ENCODE results near the gene ME1.

The ME1 gene

GRCh38 chr6:83424392-83425018 lies 6.3 kb downstream of the ME1 start:
- no peak for DNase-seq (ENCODE audit: extremely low read depth, low read depth)
- no peak for TF ChIP-seq CTCF (IDR thresholded peaks at IDR 0.05; ENCODE audit: low read depth, low read length, missing control alignments)

GRCh38 chr6:83417880-83418663 lies 12.8 kb downstream of the ME1 start:
- TF ChIP-seq CTCF (IDR thresholded peaks at IDR 0.05; ENCODE audit: low read depth, low read length, missing control alignments): peak; percentile 43
- peak; percentile 27 for DNase-seq (ENCODE audit: extremely low read depth, low read depth)
- H3K4me3 ChIP-seq (replicated peaks; ENCODE audit: low read depth, low read length): no peak overlapping the region

More at GRCh38 chr6:83424392-83425018, 6.3 kb downstream of the ME1 start:
- no peak overlapping the region for H3K4me3 ChIP-seq (replicated peaks; ENCODE audit: low read depth, low read length)

GRCh38 chr6:83413068-83413467 lies 17.8 kb downstream of the ME1 start:
- DNase-seq (ENCODE audit: extremely low read depth, low read depth): no peak
- no peak for TF ChIP-seq CTCF (IDR thresholded peaks at IDR 0.05; ENCODE audit: low read depth, low read length, missing control alignments)
- H3K4me3 ChIP-seq (replicated peaks; ENCODE audit: low read depth, low read length): no peak overlapping the region

GRCh38 chr6:83411731-83412130 lies 19.1 kb downstream of the ME1 start:
- no peak overlapping the region for H3K4me3 ChIP-seq (replicated peaks; ENCODE audit: low read depth, low read length)
- no peak for TF ChIP-seq CTCF (IDR thresholded peaks at IDR 0.05; ENCODE audit: low read depth, low read length, missing control alignments)
- DNase-seq (ENCODE audit: extremely low read depth, low read depth): no peak

GRCh38 chr6:83403191-83403590 lies 27.7 kb downstream of the ME1 start:
- H3K4me3 ChIP-seq (replicated peaks; ENCODE audit: low read depth, low read length): no peak overlapping the region
- no peak for DNase-seq (ENCODE audit: extremely low read depth, low read depth)
- no peak for TF ChIP-seq CTCF (IDR thresholded peaks at IDR 0.05; ENCODE audit: low read depth, low read length, missing control alignments)

- TF ChIP-seq CTCF (IDR thresholded peaks at IDR 0.05; ENCODE audit: low read depth, low read length, missing control alignments): no peak
- H3K4me3 ChIP-seq (replicated peaks; ENCODE audit: low read depth, low read length): no peak overlapping the region
- DNase-seq (ENCODE audit: extremely low read depth, low read depth): no peak
Observed at GRCh38 chr6:83389606-83390005, 41.2 kb downstream of the ME1 start.

All from HFF-Myc (cell line).